HG02981 (cell line): Measurements from ENCODE around the gene MXRA7.
"Not testable (repeated sequence)": the region's sequence is repeated elsewhere in the genome, so short reads cannot be mapped to it uniquely, and the experiment has no call there.

ENCODE experiments used
- ATAC-seq: cut with Tn5 transposase; IDR thresholded peaks from one replicate; pipeline ENCODE4 v1.9.1; 2021; ENCODE audit warnings: mild to moderate bottlenecking, moderate library complexity; ENCODE audit not compliant: unreplicated experiment

MXRA7 gene

DNA sequence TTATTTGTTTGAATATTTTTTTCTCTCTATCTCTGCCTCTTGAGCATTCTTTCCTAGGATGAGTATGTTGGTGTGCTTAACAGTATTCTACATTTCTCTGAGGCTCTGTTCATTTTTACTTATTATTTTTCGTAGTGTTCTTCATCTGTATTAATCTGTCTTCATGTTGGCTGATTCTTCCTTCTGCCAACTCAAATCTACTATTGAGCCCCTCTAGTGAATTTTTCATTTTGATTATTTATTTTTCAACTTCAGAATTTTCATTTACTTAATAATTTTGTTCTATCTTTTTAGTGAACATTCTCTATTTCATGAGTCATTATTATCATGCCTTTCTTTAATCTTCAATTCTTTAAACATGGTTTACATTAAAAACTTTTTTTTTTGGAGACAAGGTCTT lies 64.1 kb downstream of the MXRA7 start:
- ATAC-seq = no peak

DNA sequence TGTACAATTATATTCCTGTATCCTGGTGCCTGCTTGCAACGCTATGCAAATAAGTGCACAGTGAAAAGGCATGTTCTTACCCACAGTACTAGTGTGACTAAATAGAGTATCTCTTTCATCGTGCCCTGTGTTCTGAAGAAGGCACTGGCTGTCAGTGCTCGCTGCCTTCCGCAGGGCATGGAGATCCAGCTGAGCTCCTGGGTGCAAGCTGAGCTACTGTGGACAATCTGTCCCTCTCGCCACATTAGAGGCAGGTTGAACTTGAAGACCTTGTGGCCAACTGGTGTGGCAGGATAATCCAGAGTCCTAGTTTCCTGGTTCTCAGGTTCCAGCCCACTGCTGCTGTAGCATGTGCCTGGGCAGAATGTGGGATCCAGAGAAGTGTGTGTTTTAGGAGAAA lies 65.3 kb downstream of the MXRA7 start:
- no peak for ATAC-seq

DNA sequence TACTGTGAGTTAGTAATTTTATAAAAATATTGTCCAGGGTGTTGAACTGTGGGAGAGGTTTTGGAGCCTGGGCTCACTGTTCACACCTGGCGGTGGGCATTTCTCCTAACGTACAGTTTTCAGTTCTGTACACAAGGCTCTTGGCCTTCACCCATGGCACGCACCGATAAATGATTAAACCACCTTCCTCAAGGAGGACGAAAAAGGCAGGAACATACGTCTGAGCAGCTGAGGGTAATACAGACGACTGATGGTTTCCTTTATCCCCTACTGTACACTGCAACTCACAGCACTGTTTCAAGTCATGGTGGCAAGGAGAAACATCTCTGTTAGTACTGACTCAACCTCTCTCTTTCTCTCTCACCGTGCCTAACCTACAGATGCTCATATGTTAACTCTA lies 65.8 kb downstream of the MXRA7 start:
- no peak for ATAC-seq

DNA sequence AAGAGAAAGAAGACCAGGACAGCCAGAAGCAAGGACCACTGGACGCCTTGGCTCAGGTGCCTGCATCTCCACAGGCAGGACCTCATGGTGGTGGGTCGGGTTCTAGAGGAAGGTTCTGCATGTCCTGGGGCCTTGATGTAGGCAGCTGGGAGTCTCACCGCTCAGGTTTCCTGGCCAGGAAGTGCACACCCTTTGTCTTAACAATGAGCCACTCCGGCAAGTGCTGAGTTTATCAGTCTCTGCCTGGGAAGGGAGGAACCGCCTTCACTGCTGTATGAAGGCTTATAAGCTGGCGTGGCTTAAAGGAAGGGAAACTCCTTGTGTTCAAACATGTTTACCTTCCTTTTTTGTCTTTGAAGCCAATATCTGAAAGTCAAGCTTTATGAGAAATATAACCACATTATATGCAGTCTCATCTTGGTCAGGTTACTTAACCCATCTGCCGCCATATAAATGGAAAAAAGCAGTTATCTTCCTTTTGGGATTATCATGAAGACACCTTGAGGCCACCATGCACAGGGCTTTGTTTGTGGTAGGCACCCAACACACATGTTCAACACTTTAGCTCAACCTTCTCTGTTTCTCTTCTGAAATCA lies 67.1 kb downstream of the MXRA7 start, which contains the start of gene ST6GALNAC1:
TSS of gene ST6GALNAC1 (minus strand) at position 205 of the 596 bp plus-strand sequence. CDS start at position 86, 119 bp downstream.
- ATAC-seq = no peak

DNA sequence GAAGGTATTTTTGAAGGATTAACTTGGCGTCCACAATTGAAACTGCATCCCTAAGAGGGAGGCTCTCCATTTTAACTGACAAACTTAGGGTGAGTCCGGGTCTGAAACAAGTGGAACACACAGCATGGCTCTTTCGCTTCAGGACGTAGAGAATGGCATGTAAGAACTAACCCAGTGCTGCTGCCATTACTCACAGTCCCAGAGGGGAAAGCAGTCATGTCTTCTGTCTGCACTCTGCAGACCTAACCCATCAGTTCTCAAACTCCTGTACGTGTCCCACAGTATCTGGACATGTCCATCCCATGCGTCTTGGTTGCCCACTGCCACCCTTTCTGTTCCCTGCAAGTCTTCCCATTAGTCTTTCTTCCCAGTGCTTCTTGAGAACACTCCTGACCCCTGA lies 67.8 kb downstream of the MXRA7 start:
- no peak for ATAC-seq

DNA sequence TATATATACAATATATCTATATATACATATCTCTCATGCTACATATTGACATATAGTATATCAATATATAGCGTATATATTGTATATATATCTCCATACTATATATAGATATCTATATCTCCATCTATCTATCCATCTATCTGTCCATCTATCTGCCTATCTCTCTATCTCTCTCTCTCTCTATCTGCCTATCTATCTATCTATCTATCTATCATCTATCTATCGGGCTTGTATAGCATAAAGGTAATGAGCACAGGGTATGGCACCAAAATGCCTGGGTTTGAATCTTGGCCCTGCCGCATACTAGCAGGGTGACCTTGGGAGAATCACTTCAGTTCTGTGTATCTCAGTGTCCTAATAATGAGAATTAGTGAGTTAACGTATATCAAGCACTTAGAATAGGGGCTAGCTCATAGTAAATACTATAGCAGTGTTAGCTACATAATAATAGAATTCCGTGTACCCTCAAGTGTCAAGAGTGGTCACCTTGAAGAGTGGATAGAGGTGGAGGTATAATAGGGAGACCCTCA lies 68.7 kb downstream of the MXRA7 start:
- ATAC-seq = no peak

DNA sequence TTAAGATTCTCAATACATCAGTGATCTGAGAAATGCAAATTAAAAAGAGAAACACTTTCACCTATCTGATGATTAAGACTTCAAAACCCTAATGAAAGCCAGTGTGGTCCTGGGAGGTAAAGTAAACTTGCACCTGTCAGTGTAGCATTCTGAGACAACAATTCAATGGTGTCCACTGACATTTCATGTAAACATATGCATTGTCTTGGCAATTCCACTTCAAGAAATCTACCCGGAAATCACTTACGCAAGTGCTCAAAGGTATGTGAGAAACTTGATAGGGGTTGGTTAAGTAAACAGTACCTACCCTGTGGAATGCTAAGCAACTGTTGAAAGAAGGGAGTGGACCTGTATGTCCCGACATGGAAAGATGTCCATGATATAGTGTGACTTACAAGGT lies 69.3 kb downstream of the MXRA7 start:
- no peak for ATAC-seq

DNA sequence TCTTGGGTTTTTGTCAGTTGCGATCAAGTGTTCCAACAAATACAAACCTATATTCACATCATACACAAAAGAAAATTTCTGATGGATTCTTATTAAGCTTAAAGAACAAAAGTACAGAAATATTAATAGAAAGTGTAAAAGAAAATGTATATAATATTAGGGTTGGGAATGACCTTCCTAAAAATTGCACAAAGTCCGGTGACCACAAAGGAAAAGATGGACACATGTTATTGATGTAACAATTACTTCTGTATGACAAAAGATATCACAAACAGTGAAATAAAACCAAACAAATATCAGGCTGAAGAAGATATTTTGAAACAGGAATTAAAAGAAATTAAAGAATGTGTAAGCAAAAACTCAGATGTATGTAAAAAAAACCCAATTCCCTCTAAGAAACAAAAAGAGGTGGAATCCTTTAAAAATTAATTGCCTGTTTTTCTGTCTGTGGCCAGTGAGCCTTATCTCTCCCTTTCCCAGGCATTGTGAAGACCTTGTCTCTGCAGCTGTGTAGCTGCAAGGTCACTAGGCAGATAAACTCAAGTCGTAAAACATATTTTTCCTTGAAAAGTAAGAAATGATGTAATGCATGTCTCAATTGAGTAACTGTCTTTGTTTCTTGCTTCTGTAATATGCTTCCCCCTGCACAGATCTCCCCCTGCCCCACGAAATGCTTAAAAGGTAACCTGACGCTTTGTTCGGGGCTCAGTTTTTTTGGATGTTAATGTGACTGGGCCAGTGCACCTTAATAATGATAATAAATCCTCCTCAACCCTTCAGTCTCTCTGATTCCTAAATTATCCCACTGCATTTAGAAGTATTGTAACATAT lies 70.0 kb downstream of the MXRA7 start:
- no peak for ATAC-seq

DNA sequence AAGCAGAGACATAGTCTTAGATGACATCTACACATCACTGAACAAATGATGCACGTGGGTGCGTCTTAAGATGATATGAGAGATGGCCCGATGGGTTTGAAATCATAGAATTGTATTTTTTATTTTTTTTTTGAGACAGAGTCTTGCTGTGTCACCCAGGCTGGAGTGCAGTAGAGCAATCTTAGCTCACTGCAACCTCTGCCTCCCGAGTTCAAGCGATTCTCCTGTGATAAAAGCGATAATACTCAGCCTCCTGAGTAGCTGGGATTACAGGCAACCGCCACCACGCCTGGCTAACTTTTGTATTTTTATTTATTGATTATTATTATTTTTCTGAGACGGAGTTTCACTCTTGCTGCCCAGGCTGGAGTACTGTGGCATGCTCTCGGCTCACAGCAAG lies 72.5 kb downstream of the MXRA7 start:
- no peak for ATAC-seq

DNA sequence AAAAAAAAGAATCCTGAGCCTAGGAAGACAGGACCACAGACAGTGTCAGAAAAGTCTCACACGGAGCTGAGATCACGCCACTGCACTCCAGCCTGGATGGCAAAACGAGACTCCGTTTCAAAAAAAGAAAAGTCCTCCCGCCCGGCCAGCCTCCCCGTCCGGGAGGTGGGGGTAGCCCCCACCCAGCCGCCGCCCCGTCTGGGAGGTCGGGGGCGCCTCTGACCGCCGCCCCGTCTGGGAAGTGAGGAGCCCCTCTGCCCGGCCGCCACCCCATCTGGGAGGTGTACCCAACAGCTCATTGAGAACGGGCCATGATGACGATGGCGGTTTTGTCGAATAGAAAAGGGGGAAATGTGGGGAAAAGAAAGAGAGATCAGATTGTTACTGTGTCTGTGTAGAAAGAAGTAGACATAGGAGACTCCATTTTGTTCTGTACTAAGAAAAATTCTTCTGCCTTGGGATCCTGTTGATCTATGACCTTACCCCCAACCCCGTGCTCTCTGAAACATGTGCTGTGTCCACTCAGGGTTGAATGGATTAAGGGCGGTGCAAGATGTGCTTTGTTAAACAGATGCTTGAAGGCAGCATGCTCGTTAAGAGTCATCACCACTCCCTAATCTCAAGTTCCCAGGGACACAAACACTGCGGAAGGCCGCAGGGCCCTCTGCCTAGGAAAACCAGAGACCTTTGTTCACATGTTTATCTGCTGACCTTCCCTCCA lies 74.1 kb downstream of the MXRA7 start:
- not testable (repeated sequence) for ATAC-seq

DNA sequence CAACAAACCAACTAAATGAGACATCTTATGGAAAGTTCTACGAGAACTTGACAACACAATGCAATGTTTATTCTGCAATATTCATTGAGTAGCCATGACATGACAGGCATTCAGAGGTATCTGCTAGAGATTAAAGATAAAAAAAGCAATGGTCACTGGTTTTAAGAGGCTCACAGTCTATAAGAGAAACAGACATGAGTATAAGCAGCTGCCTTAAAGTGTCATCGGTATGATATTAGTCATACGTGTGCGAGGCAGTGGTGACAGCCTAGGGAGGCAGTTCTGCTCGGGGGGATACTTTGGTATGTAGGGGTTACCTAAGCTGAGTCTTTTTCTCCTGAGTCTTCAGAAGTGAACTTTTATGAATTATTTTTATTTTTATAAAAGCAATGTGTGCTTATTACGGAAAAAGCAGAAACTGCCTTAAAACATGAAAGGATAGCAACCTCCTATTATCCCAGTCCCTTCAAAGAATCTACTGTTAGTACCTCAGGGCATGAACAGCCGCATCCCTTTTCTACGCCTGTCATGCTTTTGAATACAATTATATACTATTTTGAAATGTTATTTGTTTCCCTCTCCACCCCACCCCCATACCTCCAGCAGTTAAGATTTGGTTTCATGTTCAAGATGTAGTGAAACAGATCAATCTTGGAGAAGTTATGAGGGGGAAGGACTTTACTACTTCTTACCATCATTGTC lies 75.0 kb downstream of the MXRA7 start:
- ATAC-seq = no peak

DNA sequence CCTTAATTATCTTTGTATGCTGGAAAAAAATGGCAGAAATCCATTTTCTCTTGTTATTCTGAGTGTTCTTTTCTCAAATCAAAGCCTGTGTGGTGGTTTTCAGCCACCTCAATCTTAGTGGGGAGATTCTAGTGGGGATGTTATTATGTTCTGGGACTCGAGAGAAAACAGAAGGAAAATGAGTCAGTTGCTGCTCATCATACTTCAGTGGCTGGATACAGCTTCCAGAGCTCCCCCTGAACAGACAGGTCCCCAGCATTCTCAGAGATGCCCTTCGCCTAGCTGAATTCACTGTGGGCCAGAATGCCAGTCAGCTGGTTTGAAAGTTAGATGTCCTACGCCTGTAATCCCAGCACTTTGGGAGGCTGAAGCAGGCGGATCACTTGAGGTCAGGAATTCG lies 75.7 kb downstream of the MXRA7 start:
- ATAC-seq = no peak

DNA sequence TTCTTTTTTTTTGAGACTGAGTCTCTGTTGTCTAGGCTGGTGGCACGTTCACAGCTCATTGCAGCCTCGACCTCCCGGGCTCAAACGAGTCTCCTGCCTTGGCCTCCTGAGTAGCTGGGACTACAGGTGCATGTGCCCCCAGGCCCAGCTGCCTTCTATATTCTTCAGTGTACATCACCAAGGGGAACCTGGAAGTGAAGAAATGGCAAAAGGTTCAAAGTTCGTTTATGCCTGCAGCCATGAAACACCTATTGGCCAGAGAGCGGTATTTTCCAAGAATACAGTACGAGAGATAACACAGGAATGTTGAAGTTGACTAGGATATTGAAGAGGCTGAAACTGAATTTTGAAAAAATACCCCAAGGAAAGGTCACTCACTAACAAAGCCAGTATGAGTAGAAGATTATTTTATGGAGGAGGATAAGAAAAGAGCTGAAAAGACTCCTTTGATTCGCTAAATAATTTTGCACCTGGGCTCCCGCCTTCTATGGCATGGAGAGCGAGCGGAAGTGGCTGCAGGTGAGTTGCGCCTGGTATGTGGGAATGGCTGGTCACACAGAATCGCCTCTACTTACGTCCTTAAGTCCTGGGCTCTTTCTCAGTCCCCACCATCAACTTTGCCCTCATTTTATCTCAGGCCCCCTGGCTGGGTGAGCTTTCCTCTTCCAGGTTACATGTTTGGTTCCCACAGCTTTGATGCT lies 77.0 kb downstream of the MXRA7 start:
- no peak for ATAC-seq

DNA sequence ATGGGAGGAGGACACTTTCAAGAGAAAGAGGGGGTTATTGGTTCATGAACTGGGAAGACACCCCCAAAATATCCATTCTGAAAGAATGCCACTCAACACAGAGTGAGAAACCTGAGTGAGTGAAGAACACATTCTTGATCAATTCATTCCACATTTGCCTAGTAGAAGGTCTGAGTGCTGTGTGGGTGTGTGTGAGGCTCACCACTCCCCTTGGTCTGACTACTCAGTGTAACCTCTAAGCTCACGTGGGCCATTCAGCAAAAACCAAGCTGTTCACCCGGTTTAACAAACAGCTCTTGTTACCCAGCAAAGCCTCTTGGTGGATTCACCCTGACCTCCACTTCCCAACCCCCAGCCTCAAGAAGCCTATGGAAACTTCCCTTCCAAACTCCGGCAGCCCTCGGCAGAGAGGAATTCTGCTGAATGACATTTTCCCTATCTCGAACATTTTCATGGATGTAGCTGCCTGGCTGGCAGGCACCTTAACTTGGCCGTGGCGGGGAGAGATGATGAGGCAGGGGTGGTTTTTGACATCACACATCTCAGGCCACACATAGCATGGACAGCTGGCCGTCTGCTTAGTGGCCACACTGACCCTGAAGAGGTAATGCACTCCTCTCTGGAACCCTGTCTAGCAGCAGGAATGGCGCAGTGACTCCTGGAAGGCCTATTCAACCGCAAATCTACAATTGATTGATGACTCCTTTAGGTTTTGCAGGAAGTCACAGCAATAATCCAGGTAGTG lies 78.8 kb downstream of the MXRA7 start:
- ATAC-seq = no peak

DNA sequence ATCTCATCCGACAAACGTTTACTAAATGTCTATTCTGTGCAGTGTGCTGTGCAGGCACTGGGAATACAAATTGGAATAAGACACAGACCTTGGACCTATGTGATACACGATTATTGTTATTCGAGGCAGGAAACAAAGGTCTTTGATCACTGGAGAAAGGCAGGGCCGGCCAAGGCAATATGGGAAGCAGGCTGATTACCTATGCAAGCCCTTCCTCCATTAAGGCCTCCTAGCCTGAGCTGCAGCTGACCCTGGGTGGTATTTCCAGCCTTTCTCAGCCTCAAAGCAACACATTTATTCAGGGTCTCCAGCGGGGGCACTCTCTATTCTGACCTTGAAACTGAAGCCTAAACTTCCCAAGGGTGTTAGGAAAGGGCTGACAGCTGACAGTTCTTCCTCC lies 80.6 kb downstream of the MXRA7 start:
- ATAC-seq = no peak
